Neural cell (in vitro differentiated cells): Measurements from ENCODE around the gene ANKRD31.

Experiments used
- CTCF ChIP-seq: fragments of 450-650 bp; IDR thresholded peaks from 2 replicates; pipeline ENCODE4 v1.5.1; 2014; ENCODE audit warnings: antibody characterized with exemption, mild to moderate bottlenecking, moderate library complexity; ENCODE audit not compliant: poor library complexity, severe bottlenecking
- EP300 ChIP-seq: fragments of 450-650 bp; conservative IDR thresholded peaks from 2 replicates; pipeline ENCODE4 v1.6.1; 2014; ENCODE audit warnings: antibody characterized with exemption, mild to moderate bottlenecking, moderate library complexity; ENCODE audit not compliant: poor library complexity, severe bottlenecking
- EZH2 ChIP-seq: fragments of 200-600, 300-800 bp; shearing (Covaris generic), sonication (generic); IDR thresholded peaks from 2 replicates; pipeline ENCODE4 v1.6.1; 2014; ENCODE audit warnings: antibody characterized with exemption, low read length, borderline replicate concordance, mild to moderate bottlenecking; ENCODE audit not compliant: insufficient read depth, poor library complexity, severe bottlenecking
- POLR2AphosphoS5 ChIP-seq: IDR thresholded peaks from 2 replicates; pipeline ENCODE4 v1.6.1; 2012
- TAF1 ChIP-seq: IDR thresholded peaks from 2 replicates; pipeline ENCODE4 v1.6.1; 2012; ENCODE audit warnings: low read depth
- TF ChIP-seq, protein P1 (sequence below): IDR thresholded peaks from 2 replicates; pipeline ENCODE4 v1.6.1; 2012; ENCODE audit warnings: borderline replicate concordance

DNA sequence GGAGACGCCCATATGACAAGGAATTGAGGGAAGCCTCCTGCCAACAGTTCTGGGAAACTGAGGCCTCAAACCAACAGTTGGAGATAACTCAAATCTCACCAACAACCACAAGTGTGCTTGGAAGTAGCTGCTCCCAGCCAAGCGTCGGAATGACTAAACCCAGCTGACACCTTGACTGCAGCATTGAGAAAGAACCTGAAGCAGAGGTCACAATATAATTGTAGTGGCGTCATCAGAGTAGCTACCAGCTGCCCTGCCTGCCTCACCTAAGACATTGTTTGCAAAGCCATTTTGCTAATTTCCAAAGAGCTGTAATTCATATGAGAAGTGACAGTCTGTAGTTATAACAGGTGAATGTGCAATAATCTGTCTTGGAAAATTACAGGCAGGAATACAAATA, 40.8 kb upstream of the ANKRD31 start:
- no peak for TF ChIP-seq CTCF
- no peak for TF ChIP-seq EZH2
- TF ChIP-seq TAF1: no peak
- no peak for TF ChIP-seq EP300
- no peak for TF ChIP-seq POLR2AphosphoS5
- TF ChIP-seq, protein P1, sequence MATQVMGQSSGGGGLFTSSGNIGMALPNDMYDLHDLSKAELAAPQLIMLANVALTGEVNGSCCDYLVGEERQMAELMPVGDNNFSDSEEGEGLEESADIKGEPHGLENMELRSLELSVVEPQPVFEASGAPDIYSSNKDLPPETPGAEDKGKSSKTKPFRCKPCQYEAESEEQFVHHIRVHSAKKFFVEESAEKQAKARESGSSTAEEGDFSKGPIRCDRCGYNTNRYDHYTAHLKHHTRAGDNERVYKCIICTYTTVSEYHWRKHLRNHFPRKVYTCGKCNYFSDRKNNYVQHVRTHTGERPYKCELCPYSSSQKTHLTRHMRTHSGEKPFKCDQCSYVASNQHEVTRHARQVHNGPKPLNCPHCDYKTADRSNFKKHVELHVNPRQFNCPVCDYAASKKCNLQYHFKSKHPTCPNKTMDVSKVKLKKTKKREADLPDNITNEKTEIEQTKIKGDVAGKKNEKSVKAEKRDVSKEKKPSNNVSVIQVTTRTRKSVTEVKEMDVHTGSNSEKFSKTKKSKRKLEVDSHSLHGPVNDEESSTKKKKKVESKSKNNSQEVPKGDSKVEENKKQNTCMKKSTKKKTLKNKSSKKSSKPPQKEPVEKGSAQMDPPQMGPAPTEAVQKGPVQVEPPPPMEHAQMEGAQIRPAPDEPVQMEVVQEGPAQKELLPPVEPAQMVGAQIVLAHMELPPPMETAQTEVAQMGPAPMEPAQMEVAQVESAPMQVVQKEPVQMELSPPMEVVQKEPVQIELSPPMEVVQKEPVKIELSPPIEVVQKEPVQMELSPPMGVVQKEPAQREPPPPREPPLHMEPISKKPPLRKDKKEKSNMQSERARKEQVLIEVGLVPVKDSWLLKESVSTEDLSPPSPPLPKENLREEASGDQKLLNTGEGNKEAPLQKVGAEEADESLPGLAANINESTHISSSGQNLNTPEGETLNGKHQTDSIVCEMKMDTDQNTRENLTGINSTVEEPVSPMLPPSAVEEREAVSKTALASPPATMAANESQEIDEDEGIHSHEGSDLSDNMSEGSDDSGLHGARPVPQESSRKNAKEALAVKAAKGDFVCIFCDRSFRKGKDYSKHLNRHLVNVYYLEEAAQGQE: no peak
